ENCODE measurements around the gene A4GALT. TPM values are rescaled to one million over a fixed set of nuclear protein-coding genes. Genes with fewer than 3 reads are reported as not detected.

A4GALT gene
- total and polyA plus RNA-seq, 3 donors from 2014 or later = 13.5 to 17.3 (median 15.7) TPM

DNA sequence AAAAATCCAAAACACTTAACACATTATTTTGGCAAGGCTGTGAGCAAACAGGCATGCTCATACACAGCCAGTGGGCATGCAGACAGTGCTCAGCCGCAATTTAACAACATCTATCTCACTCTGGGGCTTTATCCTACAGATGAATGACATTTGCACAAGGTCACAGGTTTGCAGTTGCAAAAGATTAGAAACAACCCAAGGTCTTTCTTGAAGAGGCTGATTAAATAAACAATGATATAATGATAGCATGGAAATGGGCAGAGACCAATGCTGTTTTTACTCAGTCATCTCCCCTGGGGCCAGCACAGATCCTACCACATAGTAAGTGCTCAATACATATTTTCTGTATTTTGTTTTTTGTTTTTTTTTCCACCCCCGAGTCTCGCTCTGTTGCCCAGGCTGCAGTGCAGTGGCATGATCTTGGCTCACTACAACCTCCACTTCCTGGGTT is 9.4 kb downstream of the A4GALT start:
- Histone ChIP-seq H3K27ac (no peak overlapping the region), H3K4me1 (peaks cover 9% of the 10 kb centered on the region), H3K27me3 (no peaks in the 10 kb centered on the region), H3K4me3 (no peak overlapping the region), H3K9me3 (no peaks in the 10 kb centered on the region), H3K36me3 (ENCODE audit: low read depth, missing control alignments) (no peaks in the 10 kb centered on the region)
- WGBS, 2 donors = 77 to 85% methylated on average over 3 of the region's 3 CpGs
- no peak for TF ChIP-seq POLR2A (IDR thresholded peaks at IDR 0.05)
- TF ChIP-seq, protein P1, sequence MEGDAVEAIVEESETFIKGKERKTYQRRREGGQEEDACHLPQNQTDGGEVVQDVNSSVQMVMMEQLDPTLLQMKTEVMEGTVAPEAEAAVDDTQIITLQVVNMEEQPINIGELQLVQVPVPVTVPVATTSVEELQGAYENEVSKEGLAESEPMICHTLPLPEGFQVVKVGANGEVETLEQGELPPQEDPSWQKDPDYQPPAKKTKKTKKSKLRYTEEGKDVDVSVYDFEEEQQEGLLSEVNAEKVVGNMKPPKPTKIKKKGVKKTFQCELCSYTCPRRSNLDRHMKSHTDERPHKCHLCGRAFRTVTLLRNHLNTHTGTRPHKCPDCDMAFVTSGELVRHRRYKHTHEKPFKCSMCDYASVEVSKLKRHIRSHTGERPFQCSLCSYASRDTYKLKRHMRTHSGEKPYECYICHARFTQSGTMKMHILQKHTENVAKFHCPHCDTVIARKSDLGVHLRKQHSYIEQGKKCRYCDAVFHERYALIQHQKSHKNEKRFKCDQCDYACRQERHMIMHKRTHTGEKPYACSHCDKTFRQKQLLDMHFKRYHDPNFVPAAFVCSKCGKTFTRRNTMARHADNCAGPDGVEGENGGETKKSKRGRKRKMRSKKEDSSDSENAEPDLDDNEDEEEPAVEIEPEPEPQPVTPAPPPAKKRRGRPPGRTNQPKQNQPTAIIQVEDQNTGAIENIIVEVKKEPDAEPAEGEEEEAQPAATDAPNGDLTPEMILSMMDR (IDR thresholded peaks at IDR 0.05) = no peak
- intact Hi-C loops (cut with DNase I; ENCODE audit: low total_unique reads) = no loop called here
- no peak for DNase-seq

DNA sequence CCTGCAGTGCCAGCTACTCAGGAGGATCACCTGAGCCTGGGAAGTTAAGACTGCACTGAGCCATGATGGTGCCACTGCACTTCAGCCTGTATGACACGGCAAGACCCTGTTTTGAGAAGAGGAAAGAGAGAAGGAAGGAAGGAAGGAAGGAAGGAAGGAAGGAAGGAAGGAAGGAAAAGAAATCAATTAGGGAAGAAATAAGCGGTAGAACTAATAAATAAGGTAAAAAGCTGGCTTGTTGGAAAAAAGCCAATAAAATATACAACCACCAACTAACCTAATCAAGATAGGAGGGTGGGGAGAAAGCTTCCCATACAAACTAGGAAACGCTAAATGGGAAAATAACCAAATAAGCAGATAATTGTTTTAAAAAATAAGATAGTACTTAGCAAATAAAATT is 12.3 kb downstream of the A4GALT start:
- WGBS, 2 donors = 72 to 83% methylated on average over 3 of the region's 3 CpGs
- intact Hi-C loops (cut with DNase I; ENCODE audit: low total_unique reads) = no loop called here

DNA sequence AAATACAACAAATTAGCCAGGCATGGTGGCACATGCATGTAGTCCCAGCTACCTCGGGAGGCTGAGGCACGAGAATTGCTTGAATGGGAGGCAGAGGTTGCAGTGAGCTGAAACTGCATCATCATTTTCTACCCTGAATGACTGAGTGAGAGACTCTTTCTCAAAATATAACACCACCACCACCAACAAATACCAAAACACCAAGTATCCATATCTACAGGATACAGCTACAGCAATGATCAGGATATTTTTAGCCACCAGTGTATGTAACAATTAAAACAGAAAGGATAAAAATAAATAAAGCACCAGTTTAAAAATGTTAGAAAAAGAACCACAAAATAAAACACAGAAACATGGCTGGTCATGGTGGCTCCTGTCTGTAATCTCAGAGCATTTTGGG is 13.2 kb downstream of the A4GALT start:
- H3K27me3 ChIP-seq = no peaks in the 10 kb centered on the region
- WGBS, 2 donors = 88 to 91% methylated on average over 2 of the region's 2 CpGs
- H3K36me3 ChIP-seq (ENCODE audit: low read depth, missing control alignments) = no peaks in the 10 kb centered on the region
- H3K4me1 ChIP-seq = peaks cover 9% of the 10 kb centered on the region
- TF ChIP-seq, protein P1 (IDR thresholded peaks at IDR 0.05) = no peak
- TF ChIP-seq POLR2A (IDR thresholded peaks at IDR 0.05) = no peak
- H3K9me3 ChIP-seq = no peaks in the 10 kb centered on the region
- no peak overlapping the region for H3K4me3 ChIP-seq
- no peak overlapping the region for H3K27ac ChIP-seq
- DNase-seq = no peak
- intact Hi-C loops (cut with DNase I; ENCODE audit: low total_unique reads) = no loop called here

More for the DNA sequence above, 12.3 kb downstream of the A4GALT start:
- TF ChIP-seq, protein P1 (IDR thresholded peaks at IDR 0.05) = no peak
- no peak for TF ChIP-seq POLR2A (IDR thresholded peaks at IDR 0.05)
- Histone ChIP-seq H3K27ac (no peak overlapping the region), H3K9me3 (no peaks in the 10 kb centered on the region), H3K4me3 (no peak overlapping the region), H3K36me3 (ENCODE audit: low read depth, missing control alignments) (no peaks in the 10 kb centered on the region), H3K4me1 (peaks cover 9% of the 10 kb centered on the region), H3K27me3 (no peaks in the 10 kb centered on the region)
- no peak for DNase-seq

DNA sequence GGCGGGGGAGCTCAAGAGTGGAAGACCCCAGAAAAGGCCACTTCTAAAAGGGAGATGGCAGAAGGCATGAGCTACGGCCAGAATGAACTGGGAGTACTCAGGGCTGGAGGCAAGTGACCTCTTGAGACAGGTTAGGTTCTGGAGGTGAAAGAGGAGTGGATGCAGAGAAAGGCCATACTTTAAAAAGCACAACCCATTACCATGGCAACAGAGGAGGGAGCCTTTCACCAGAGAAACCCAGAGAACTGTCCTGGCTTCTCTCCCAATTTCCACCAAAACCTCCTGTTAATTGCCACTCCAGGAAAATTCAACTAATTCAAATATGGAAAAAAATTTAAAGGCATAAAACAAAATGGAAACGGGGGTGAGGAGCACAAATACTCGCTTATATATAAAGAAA is 15.8 kb downstream of the A4GALT start:
- H3K4me3 ChIP-seq = no peak overlapping the region
- intact Hi-C loops (cut with DNase I; ENCODE audit: low total_unique reads) = no loop called here
- H3K27me3 ChIP-seq = no peaks in the 10 kb centered on the region
- DNase-seq = no peak
- WGBS, 2 donors = 88 to 90% methylated on average over 4 of the region's 4 CpGs
- no peak for TF ChIP-seq POLR2A (IDR thresholded peaks at IDR 0.05)
- TF ChIP-seq, protein P1 (IDR thresholded peaks at IDR 0.05) = no peak
- H3K36me3 ChIP-seq (ENCODE audit: low read depth, missing control alignments) = no peaks in the 10 kb centered on the region
- no peak overlapping the region for H3K27ac ChIP-seq
- H3K4me1 ChIP-seq = no peaks in the 10 kb centered on the region
- no peaks in the 10 kb centered on the region for H3K9me3 ChIP-seq

DNA sequence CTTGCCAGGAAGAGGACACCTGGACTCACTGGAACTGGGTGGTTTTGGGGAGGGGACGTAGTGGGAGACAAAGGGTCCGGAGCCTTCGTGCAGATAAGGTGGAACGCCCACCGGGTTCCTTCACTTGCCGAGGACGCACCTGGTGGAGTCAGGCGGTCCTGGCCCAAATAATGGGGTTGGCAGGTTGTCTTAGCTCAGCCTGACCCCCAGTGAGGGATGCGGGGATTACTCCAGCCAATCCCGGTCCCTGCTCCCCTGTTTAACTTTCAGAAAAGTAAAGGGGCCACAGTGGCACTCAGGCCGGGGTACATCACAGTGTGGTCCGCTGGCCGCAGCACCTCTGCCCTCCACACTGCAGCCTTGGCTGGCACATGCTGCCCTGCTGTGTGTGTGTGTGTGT is 18.0 kb downstream of the A4GALT start:
- Histone ChIP-seq H3K9me3 (no peaks in the 10 kb centered on the region), H3K36me3 (ENCODE audit: low read depth, missing control alignments) (no peaks in the 10 kb centered on the region), H3K27ac (no peak overlapping the region), H3K4me1 (peaks cover 8% of the 10 kb centered on the region), H3K27me3 (no peaks in the 10 kb centered on the region), H3K4me3 (no peak overlapping the region)
- no peak for TF ChIP-seq POLR2A (IDR thresholded peaks at IDR 0.05)
- TF ChIP-seq, protein P1 (IDR thresholded peaks at IDR 0.05) = no peak
- intact Hi-C loops (cut with DNase I; ENCODE audit: low total_unique reads) = no loop called here
- DNase-seq = no peak
- WGBS, 2 donors = 91 to 95% methylated on average over 6 to 11 of the region's 13 CpGs
